SIG-M5 treated with dmso at 0.1 percent for 504 hours (cell line): ENCODE results near the gene PROK1.
"Not testable (repeated sequence)": the region's sequence is repeated elsewhere in the genome, so short reads cannot be mapped to it uniquely, and the experiment has no call there.

Experiments
- DNase-seq: peaks from one replicate; lab custom pipeline; 2025; ENCODE audit not compliant: unreplicated experiment; lab: John Stamatoyannopoulos, UW

PROK1 gene

GRCh38 chr1:110433213-110433612, 17.7 kb upstream of the PROK1 start:
- no peak for DNase-seq

- DNase-seq, result peak; percentile 83
These were observed 17.1 kb upstream of the PROK1 start for GRCh38 chr1:110433803-110434202.

DNA sequence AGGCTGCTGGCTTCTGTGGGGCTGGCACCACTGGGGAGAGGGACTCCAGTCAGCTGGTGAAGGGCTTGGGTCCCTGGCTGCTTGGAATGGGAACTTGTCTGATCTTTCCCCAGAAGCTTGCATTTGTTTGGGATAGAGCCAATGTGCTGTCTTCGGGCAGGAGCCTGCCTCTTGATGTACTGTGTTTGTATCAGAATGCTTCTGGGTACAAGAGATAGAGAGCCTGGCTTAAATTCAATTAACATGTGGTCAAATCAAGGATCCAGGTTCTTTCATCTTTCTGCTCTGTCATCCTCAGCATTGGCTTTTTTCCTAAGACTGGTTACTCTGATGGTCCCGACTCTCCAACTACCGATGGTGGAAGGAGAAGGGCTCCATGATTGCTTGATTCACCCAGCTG, 16.0 kb upstream of the PROK1 start:
- no peak for DNase-seq

DNA sequence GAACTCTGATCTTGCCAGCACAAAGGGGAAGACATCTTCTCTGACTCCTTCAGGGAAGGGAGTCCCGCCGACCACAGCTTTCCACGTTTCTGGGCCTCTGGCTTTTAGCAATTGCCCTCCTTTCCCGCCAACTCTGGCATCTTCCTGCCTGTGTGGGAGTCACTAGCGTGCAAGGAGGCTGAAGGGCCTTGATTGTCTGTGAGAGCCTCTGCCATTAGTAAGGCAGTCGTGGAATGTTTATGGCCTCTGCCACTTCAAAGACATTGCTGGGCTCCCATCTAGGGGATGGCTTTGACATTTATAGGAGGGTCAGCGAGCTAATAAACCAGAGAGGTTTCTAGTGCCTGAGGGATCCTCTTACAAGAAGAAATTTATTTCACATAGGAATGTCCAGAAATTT, 14.3 kb upstream of the PROK1 start:
- no peak for DNase-seq

GRCh38 chr1:110437645-110438299, 13.2 kb upstream of the PROK1 start:
- not testable (repeated sequence) for DNase-seq

GRCh38 chr1:110438893-110439292, 12.1 kb upstream of the PROK1 start:
- DNase-seq, result no peak

DNA sequence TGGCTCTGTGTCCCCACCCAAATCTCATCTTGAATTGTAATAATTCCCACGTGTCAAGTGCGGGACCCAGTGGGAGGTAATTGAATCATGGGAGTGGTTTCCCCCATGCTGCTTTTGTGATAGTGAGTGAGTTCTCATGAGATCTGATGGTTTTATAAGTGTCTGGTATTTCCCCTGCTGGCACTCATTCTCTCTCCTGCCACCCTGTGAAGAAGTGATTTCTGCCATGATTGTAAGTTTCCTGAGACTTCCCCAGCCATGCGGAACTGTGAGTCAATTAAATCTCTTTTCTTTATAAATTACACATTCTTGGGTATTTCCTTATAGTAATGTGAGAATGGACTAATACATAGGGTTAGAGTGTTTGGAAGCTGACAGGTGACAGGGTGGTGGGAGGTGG, 11.1 kb upstream of the PROK1 start:
- not testable (repeated sequence) for DNase-seq

GRCh38 chr1:110440877-110441276, 10.1 kb upstream of the PROK1 start:
- DNase-seq, result no peak

DNA sequence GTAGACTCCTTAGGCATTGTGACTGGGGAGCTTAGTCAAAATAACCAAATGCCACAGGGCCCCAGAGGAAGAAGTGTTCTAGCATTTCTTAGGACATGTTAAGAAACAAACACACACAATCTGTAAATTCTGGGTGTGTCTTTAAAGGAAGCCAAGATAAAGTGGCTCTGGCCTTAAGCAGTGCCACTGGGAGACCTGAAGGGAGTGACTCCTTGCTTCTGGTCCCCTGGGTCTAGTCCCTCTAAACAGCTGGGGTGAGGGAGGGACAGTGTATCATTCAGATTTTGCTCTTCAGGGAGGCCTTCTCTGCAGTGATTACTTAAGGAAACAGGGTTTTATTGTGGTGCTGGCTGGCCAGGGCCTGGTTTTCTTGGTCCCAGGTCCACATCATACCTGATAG, 9.1 kb upstream of the PROK1 start:
- DNase-seq, result no peak

DNA sequence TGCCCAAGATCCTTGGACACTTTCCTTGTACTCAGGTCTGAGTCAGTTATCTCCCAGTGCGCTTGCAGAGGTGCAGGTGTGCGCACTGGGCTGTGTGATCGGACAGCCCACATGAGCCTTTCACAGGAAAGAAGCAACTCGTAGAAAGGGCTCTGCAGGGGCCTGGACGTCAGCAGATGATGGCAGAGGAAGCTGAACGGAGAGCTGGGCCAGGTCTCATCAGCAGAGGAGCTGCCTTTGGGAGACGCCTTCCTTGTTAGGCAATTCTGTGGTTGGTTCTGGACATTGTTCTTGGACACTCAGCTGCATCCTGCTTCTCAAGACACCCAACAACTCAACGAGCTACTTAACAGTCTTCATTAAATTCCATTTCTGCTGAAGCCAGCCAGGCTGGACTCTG, 7.5 kb upstream of the PROK1 start:
- no peak for DNase-seq

DNA sequence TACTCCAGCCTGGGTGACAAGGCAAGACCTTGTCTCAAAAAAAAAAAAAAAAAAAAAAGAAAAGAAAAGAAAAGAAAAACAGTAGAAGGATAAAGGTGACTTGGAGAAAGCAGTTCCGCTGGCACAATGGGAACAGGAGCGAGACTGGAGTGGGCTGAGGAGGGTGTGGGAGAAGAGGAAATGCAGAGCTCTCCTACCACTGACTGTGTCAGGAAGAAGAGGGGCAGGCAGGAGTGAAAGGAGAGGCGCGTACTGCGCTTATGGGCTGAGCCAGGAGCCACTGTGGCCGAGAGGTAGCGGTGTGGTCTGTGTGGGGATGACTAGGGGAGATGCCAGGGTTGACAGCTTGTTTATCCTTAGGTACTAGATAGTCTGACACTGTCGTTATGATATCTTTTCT, 6.4 kb upstream of the PROK1 start:
- DNase-seq, result no peak

DNA sequence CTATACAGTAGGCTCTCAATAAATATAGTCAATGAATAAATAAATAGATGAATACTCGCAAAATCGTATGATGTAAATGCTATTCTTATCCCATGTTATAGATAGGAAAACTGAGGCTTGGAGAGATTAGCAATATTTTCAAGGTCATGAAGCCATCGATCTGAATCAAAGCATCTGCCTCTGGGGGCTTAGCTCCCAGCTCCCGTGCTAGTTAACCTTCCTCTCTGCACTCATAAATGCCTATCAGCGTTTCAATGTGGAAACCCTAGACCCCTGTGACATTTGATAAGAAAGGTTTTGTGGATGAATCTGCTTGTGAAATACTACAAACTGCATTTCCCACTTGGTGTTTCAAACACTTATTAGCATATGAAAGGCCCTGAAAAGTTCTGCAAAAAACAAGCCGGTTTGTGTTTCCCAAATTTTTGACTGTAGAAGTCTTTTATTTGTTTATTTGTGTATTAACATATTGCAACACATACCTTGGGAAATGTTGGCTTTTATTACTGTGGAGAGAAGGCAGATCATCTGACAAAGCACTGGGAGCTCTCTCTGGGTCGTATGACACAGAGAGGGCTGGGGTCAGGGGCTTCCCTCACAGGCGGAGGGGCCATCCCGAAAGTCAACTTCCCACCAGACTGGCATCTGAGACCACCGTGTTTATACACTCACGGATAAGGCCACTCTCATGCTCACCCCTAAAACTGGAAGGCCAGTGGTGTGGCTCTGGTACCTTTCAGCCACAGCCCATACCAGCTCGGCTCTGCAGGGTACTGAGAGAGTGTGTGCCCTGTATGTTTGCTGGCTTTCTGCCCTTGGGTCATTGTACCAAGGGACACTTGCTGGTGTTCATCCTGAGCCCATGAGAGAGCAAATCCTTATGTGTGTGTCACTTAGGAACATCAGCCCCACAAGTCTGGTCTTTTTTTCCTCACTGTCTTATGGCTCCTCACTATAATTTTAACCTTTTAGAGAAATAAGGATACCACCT, 993 bp upstream of the PROK1 start:
- no peak for DNase-seq

GRCh38 chr1:110452330-110452729, 1.4 kb downstream of the PROK1 start:
- no peak for DNase-seq

DNA sequence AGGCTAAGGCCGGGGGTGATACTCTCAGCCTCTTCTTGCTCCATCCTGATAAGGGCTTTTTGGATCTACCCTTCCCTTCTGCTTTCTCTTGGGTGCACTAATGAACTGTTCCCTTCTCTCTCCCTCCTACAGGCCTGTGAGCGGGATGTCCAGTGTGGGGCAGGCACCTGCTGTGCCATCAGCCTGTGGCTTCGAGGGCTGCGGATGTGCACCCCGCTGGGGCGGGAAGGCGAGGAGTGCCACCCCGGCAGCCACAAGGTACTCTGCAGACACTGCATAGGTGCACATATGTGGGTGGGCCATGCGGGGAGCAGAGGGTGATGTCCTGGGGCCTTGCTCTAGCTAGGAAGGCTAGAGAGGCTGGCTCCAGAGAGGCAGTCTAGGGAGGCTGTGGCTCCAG, 2.9 kb downstream of the PROK1 start:
- DNase-seq, result no peak

DNA sequence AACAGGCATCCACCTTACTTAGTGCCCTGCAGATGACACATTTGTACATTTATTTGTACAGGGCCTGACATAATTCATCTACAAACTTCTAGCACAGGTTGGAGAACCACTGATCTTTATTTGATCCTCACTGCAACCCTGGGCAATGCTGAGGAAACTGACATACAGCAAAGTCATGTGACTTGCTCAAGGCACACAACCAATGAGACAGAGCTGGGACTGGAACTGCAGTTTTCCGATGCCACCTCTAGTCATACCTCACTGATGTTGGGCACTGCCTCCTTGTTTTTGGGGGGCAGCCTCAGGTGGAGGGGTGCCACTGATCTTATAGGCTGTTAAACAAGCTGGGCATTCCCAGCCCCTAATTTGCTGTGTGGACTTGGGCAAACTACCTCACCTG, 3.4 kb downstream of the PROK1 start:
- DNase-seq, result no peak

DNA sequence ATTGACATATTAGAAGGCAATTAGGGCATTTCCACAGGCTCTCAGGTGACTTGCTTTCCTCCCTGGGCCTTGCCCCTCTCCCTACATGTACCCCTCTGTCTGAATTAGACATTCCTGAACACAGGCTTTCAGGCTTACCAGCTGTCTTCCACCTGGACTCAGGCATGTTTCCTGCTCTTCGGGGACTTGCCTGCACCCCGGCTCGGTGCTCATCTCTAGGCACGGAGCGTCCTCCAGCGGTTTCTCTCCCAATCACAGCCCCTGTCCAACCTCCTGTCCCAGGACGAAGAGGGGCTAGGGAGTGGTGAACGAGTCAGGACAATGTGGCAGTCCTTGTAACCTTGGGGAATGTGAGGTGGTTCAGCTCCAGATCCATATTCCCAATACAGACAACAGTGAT, 4.2 kb downstream of the PROK1 start:
- no peak for DNase-seq

- no peak for DNase-seq
These were observed 6.3 kb downstream of the PROK1 start for GRCh38 chr1:110457206-110457605.

- peak; percentile 71 for DNase-seq
These were observed 9.6 kb downstream of the PROK1 start for GRCh38 chr1:110460253-110461220.

GRCh38 chr1:110462093-110462492, 11.1 kb downstream of the PROK1 start:
- DNase-seq, result no peak

DNA sequence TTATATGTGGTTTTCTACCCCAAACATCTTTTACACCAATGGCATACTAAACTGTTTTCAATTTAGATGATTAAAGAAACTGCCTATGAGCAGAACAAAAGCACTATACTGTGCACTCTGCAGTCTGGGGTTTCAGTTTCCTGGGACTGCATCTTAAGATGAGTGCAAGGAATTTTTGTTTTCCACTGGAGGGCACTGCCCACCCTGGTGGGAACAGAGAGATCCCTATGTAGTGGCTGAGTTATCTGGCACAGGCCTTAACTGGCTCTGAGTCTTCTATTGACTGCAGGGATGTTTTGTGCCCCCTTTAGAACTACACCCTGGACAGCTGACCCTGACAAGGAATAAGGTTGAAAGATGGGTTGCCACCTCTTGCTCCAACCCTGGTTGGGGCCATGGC, 12.0 kb downstream of the PROK1 start:
- DNase-seq, result no peak

DNA sequence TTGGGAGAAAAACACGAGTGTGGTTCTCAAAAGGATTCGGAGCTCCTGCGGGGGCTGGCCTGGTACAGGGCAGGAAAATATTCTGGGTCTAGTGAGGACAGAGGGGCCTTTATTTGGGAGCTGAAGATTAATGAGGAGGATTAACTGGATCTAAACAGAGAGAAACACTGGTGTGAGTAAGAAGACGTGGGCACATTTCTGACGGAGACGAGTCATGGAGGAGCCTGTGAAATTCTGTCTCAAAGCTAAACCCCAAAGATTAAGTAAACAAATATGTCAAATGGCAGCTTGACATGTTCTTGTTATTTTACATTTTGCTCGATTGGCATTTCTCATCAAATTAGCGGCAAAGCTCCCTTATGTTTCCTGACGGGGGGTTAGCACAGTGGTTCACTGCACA, 12.8 kb downstream of the PROK1 start:
- no peak for DNase-seq
